Stimulated activated CD8-positive, alpha-beta memory T cell treated with anti-CD3 and anti-CD28 coated beads, Interleukin-7, amount 100 ng/mL, for 24 hours (primary cell): ENCODE results near the gene RNF182.
"Not testable (repeated sequence)": the region's sequence is repeated elsewhere in the genome, so short reads cannot be mapped to it uniquely, and the experiment has no call there.

Experiments used
- DNase-seq: peaks from one replicate; pipeline ENCODE4 v3.0.0-alpha.2; 2020; ENCODE audit warnings: low read depth

Gene RNF182

GRCh38 chr6:13965582-13966127 lies 40.9 kb downstream of the RNF182 start:
- no peak for DNase-seq

DNA sequence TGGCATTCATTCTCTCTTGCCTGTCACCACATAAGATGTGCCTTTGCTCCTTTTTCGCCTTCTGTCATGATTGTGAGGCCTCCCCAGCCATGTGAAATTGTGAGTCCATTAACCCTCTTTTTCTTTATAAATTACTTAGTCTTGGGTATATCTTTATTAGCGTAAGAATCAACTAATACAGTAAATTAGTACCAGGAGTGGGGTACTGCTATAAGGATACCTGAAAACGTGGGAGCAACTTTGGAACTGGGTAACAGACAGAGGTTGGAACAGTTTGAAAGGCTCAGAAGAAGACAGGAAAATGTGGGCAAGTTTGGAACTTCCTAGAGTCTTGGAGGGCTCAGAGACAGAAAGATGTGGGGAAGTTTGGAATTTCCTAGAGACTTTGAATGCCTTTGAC lies 46.6 kb downstream of the RNF182 start:
- DNase-seq, result no peak

- not testable (repeated sequence) for DNase-seq
Measured at GRCh38 chr6:13972602-13973001, 47.9 kb downstream of the RNF182 start.

DNA sequence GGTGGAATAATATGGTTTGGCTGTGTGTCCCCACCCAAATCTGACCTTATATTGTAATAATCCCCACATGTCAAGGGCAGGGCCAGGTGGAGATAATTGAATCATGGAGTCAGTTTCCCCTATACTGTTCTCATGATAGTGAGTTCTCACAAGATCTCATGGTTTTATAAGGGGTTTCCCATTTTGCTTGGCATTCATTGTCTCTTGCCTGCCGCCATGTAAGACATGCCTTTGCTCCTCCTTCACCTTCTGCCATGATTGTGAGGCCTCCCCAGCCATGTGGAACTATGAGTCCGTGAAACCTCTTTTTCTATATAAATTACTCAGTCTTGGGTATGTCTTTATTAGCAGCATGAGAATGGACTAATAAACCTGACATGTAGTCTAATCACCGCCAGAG lies 48.7 kb downstream of the RNF182 start:
- not testable (repeated sequence) for DNase-seq

DNA sequence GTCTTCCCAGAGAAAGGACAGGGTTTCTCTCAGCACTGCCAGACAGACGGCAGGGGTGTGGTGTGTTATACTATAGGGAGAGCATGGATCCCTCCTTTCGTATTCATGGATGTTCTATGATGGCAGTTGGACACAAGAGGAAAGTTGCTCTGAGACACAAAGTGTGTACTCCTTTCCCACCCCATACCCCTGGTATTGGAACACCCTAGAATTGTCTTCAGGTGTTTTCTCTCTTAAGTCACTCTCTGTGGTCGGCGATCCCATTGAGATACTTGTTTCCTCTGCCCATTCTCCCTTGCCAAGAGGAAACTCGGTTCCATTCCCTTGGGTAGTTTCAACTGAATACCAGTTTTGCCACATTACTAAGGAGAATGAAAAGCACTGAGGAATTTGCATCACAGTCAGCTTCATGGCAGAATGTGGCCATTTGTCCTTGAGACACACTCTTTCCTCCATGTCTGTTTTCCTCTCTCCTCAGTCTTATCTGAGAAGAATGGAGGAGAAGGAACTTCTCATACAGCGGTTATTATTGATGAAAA lies 53.4 kb downstream of the RNF182 start:
- no peak for DNase-seq

DNA sequence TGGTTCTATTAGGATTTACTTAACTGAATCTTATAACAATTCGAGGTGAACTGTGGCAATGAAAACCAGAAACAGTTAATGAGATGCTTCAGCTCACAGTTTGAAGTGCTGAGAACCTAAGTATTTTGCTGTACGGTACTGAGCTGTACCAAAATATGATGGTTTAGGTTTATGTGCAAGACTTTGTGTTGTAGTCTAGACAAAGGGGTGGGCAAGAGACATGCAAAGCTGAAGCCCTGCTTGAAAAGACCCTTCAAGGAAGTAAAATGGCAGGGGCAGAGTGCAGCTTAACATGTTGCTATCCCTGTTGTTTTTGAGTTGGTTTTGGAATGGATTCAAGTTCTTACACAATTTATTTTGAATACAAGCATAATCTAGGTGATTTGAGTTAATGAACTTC lies 54.0 kb downstream of the RNF182 start:
- no peak for DNase-seq

DNA sequence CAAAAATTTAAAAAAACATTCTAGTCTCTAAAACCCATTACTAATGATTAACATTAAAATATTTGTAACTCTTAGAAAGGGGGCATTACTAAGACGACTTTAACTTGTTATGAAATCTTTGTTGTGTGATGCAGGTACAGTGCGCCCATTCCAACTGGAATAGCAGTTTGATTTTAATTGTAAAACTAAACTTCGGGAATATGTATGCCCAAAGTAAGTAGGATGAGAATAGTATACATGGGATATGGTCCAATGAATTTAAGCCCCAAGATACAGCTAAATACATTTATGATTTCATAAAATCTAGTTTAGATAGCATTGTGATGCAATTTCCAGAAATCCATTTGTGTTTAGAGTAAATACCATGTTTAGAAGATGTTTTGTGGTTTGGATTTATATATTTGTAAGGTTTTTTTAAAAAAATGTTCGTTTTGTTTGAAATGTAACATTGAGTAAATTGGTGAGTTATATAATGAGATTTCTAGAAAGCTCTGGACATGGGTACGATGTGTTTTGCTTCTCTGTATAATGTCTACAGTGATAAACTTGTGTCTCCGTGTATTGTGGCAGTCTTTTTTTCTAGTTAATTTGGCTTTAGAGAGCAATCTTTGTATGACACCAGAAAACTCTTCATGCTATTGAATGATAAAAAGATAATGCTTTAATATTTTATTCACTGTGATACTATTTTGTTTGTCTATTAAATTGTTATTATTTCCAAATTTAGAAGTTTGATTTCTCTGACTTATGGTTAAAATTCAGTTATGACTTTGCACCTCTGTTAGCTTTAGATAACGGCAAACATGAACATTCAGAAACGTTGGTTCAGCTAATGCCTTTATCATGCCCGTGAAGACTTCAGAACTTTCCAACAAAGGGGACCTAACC lies 54.8 kb downstream of the RNF182 start:
- no peak for DNase-seq

DNA sequence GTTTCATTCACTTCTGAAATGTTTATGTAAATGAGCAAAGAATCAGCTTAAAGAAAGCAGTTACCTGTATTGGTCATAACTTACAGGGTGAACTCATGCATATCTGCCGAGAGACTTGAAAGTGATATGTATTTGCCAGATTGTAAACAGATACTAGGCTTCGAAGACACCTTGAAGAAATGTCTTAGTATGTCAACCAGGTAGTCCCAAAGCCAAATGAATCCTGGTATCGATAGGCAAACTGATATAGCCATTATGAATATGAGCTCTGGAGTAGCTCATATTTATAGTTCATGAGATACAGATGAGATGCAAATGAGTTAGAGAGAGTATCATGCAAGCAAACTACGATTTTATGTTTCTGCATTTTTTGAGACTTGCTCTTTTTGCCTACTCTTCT lies 55.8 kb downstream of the RNF182 start:
- no peak for DNase-seq

DNA sequence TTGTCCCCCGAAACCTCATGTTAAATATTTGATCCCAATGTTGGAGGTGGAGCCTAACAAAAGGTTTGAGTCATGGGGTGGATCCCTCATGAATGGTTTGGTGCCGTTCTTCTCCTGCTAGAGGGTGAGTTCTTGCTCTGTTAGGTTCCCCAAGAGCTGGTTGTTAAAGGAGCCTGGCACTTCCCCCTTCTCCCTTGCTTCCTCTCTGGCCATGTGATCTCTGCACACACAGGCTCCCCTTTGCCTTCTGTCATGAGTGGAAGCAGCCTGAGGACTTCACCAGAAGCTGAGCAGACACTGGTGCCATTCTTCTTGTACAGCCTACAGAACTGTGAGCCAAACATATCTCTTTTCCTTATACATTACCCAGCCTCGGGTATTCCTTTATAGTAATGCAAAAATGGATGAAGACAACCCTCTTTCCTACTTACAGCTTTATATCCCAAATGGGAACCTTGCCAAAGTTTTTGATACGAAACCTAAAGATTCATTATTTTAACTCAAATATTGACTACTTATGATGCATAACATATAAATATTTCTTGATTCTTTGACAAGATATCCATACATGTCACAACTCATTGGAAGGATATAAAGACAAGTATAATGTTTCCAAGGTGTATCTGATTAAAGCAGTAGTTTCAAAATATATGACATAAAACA lies 61.0 kb downstream of the RNF182 start:
- no peak for DNase-seq

DNA sequence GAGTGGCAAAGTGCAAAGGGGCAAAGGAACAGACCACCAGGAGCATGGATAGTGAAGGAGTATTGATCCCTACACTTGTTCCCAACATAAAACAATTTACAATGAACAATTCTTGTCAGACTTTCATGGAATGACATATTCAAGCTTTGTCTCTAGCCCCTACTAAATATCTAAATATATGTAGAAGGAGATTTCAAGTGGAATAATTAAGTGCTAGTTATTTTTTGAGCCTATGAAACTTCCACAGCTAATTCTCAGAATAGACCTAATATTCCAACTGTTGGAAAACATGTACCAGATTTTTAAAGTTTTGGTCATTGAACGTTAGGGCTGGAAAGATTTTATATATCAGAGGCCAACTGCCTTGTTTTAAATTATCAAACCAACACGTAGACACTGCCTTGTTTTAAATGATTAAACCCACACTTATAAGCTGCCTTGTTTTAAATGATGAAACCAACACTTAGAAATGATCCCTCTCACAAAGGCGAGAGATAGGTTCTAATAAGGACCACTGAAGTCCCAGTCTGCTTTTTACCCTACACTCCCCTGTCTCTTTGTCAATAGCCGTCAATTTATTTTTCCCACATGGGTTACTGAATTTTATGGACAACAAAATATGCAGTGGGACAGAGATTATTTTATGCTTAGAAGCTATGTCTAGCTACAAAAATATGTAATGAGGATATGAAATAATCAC lies 62.1 kb downstream of the RNF182 start:
- DNase-seq, result no peak

GRCh38 chr6:13987400-13987865 lies 62.7 kb downstream of the RNF182 start:
- no peak for DNase-seq

DNA sequence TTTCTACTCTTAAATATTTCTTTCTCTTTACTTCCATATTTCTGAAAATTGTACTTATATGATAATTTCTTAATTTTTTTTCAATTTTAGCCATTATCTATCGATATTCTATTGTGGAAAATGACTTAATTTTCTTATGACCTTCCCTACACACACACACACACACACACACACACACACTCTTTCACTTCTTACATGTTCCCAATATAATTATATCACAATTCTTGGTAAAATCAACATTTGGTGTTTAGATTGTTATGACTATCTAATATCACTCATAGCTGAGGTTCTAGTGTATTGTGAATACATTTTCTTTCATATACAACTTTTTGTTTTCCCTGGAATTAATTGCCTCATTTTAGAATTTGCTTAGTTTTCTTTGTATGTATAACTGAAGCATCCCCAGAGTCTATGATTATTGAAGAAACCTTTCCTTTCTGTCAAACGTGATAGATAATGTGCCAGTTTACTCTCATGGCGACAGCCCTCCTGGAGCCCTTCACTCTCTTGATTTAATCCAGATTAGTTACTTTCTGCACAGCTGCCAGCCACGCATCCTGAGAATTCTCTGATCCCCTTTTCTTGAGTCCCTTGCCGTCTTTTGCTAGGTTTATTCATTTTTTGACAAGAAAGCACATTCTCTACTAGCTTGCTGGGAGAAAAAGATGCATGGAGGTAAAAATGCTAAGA lies 63.4 kb downstream of the RNF182 start:
- DNase-seq, result no peak

GRCh38 chr6:13988908-13989307 lies 64.2 kb downstream of the RNF182 start:
- no peak for DNase-seq

DNA sequence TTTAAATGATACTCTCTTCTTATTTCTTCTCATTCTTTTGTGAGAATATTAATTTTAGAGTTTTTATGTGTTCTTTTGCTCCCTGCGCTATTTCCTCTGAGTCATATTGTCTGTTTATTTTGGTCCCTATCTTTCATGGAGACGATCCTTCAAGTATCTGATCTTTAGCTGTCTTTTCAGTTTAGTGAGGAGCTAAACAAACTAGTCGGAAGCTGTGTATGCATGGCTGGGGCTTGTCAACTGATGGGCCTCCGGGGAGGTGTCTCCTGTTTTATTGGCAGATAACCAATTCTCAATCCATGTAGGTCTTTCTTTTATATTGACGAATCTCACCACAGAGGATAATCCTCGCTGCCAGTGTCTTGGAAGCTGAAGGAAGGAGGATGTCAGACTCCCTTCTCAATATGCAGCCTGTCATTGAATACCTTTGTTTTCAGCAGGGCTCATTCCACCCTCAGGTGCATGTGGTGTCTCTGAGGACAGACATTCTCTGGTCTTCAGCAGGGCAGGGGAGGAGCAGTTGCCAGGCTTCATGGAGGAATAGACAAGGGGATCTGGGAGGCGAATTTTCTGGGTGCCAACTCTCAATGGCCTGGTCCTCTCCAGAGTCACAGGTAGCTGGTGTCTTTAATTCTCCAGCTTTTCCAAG lies 64.9 kb downstream of the RNF182 start:
- no peak for DNase-seq

- DNase-seq, result no peak
Measured at GRCh38 chr6:13990796-13991195, 66.0 kb downstream of the RNF182 start.

- no peak for DNase-seq
Measured at GRCh38 chr6:13991393-13991792, 66.6 kb downstream of the RNF182 start.

GRCh38 chr6:13992417-13993055 lies 67.8 kb downstream of the RNF182 start:
- DNase-seq, result no peak

DNA sequence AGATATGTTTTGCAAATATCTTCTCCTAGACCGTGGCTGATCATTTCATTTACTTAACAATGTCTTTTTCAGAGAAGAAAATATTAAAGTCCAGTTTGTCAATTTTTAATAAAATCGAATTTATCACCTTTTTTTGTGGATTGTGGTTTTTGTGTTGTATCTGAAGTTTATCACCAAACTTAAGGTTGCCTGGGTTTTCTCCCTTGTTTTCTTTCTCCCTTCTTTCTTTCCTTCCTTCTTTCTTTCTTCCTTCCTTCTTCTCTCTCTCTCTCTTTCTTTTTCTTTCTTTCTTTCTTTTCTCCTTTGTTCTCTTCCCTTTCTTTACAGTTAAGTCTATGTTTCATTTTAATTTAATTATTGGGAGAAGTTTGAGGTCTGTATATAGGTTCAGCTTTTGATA lies 68.7 kb downstream of the RNF182 start:
- no peak for DNase-seq

DNA sequence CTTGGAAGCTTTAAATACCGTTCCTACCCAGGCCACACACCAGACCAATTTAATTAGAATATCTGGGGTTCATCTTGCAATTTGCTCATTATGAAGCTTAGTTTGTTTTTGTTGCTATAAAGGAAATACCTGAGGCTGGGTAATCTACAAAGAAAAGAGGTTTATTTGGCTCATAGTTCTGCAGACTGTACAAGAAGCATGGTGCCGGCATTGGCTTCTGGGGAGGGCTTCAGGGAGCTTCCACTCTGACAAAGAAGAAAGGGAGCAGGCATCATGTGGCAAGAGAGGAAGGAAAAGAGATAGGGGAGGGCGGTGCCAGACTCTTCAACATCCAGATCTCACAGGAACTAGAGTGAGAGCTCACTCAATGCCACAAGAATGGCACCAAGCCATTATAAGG lies 73.6 kb downstream of the RNF182 start:
- DNase-seq, result no peak

DNA sequence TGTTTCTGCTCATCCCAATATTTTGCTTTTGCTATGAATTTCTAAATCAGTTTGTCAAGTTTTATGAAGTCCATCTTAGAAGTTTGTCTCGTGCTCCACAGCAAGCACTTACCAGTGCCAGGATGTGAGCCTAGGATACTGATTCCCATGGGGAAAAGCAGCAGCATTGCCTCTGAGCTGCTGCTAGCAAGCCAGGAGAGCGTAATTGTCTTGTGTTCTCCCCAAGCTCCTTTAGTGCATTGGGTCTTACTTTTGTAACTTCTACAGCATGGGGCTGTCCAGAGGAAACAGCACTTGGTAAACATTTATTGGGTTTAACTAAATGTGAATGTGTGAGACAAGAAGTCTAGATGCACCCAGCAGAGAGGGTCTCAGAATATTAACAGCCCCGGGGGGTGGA lies 76.1 kb downstream of the RNF182 start:
- DNase-seq, result no peak
